Activated CD4-positive, alpha-beta T cell treated with anti-CD3 and anti-CD28 coated beads, Interleukin-10, Interleukin-2, amounts not matched to agents 100 ng/mL and 50 ng/mL, durations not matched to agents 16 hours and 8 hours (primary cell): ENCODE results near the gene CNTF.

ENCODE experiments used
- DNase-seq: peaks from one replicate; pipeline ENCODE4 v3.0.0-alpha.2; 2020

The CNTF gene

GRCh38 chr11:58606930-58607714, 15.3 kb upstream of the CNTF start:
- no peak for DNase-seq

DNA sequence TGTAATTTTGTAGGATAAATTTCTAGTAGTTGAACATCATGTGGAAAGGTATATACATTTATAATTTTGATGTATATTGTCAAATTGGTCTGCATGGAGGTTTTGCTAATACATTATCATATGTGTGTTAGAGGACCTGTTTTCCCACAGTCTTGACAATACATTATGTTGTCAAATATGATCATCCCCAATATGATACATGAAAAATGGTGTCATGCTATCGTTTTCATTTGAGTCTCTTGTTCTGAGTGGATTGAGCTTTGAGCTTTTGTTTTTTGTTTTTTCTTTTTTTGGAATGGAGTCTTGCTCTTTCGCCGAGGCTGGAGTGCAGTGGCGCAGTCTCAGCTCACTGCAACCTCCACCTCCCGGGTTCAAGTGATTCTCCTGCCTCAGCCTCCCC, 14.1 kb upstream of the CNTF start:
- DNase-seq, result no peak

DNA sequence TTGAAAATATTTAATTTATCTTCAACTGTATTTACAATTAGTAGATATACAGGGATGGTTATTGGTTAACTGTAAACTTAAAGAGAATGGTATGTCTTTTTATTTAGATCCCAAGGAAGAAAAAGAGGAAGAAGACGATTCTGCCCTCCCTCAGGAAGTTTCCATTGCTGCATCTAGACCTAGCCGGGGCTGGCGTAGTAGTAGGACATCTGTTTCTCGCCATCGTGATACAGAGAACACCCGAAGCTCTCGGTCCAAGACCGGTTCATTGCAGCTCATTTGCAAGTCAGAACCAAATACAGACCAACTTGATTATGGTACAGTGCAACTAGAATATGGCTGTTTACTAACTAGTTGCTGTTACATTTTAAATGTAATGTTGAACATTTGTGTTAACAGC, 12.7 kb upstream of the CNTF start:
- no peak for DNase-seq

- peak; percentile 18 for DNase-seq
These were observed 9.2 kb upstream of the CNTF start for GRCh38 chr11:58613228-58613627.

- DNase-seq, result no peak
These were observed 6.9 kb upstream of the CNTF start for GRCh38 chr11:58615559-58615958.

GRCh38 chr11:58616594-58616993, 5.9 kb upstream of the CNTF start:
- no peak for DNase-seq

- no peak for DNase-seq
These were observed 4.4 kb upstream of the CNTF start for GRCh38 chr11:58617976-58618557.

- DNase-seq, result peak; percentile 6
These were observed 741 bp upstream of the CNTF start for GRCh38 chr11:58621586-58622262.

- DNase-seq, result no peak
These were observed 2.6 kb downstream of the CNTF start for GRCh38 chr11:58625086-58625485.

DNA sequence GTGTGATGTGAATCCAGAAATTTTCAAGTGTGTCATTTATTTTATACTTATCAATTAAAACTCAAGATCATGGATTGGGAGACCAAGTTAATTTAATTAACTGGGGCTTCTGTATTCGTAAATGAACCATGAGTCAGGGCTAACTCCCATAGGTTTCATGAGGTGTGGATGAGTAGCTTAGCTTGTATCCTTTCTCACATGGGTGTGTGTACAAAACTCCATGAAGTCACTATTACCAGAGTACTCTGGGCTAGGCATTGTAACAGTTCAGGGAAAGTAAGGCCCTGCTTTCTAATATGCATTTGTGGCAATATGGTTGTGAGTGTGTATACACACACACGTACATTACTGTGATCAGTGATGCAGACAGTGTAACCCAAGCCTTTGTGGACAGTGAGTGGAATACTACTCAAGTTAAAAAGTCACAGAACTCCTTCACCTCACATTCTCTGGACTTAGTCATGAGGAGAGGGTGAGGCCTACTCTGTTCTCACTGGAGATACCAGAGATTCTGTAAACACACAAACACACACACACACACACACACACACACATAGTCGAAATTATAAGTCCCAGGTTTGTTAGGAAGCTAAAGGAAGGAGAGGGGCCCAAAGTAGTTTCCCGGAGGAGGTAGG, 3.5 kb downstream of the CNTF start:
- DNase-seq, result no peak

DNA sequence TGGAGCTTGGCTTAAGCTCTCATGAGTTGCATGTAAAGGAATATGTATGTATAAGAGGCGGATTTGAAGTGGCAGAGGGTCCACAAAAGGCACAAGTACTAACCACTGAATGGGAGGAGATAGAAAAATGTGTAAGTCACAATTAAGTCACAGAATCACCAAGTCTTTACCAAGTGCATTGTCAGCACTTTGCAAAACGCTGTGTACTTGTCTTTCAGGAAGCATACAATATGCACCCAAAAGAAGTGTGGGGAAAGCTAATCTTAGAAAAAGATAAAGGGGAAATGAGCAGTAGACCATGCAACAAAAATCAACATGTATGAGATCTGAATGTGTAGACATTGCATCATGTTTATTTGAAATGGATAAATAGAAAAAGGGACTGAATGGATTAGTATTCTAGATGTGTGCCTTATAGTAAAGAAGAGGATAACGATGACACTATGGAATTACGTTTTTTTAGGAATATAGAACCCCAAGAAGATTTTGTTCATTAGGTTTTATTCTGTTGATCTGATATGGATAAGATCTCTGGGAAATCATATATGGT, 4.5 kb downstream of the CNTF start:
- no peak for DNase-seq

- no peak for DNase-seq
These were observed 6.0 kb downstream of the CNTF start for GRCh38 chr11:58628446-58628845.

DNA sequence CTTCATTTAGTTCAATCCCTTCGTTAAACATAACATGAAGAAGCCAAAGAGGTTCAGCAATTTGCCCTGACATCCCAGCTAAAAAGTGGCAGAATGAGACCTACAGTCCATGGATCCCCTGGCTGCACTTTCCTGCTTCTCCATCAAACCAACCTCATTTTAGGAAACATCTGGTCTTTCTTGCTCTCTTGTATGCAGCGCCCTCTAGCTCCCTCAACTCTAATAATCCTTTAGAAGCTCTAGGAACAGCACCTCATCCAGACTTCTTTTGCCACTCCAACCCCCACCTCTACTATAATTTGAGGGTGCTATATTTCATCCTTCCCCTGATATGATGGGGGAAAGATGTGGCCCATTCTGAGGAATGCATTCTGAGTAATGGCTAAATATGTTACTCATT, 7.4 kb downstream of the CNTF start:
- peak; percentile 31 for DNase-seq

DNA sequence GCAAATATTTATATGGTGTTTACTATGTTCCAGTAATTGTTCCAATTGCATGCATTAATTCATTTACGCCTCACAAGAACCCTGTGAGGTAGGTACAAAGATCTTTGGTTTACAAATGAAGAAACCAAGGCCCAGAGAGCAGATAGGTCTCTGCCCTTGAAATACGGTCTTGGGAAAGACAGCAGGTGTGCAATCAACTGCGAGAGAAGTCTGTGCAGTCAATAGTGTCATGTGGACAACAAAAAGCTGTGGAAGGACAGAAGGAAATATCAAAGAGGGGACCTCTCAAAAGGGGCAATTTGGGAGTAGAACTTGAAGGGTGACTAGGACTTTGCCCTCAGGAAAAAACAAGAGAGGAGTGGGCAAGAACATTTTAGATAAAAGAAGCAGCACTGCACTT, 8.9 kb downstream of the CNTF start:
- no peak for DNase-seq

- DNase-seq, result no peak
These were observed 10.0 kb downstream of the CNTF start for GRCh38 chr11:58632510-58632909.

GRCh38 chr11:58636587-58636986, 14.1 kb downstream of the CNTF start:
- no peak for DNase-seq

GRCh38 chr11:58637371-58637770, 14.9 kb downstream of the CNTF start:
- no peak for DNase-seq

DNA sequence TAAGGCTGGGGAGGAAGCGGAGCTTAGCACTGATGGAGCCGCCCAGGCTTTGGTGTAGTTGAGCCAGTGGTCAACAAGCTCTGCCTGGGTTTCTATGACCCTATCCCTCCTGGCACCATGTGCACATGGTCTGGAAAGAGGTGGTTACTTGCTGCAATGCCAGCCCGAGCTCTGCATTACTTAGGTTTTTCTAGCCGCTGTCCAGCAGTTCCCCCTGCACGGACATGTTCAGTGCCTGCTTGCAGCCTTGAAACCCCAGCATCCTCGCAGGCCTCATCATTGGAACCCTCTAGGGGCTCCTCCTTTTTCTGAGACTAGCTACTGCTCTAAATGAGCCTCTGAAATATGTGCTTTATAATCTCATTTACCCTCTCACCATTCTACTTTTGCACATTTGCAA, 16.6 kb downstream of the CNTF start:
- DNase-seq, result no peak

DNA sequence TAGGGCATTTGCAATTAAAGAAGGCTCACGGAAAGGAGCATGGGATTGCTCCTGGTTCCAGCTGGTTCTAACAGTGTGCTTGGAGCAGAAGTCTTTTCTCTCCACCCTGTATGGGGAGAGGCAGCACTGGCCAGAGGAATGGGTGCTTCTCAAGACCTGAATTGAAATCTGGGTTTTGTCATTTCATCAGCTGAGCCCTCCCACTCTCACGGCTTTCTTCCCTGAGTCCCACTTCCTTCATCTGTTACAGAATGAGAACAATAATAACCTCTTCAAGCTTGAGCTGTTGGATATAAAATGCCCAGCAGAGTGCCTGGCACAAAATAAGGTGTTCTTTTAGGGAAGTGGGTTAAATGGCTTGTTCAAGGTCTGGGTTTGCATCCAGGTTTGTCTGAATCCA, 17.2 kb downstream of the CNTF start:
- no peak for DNase-seq

DNA sequence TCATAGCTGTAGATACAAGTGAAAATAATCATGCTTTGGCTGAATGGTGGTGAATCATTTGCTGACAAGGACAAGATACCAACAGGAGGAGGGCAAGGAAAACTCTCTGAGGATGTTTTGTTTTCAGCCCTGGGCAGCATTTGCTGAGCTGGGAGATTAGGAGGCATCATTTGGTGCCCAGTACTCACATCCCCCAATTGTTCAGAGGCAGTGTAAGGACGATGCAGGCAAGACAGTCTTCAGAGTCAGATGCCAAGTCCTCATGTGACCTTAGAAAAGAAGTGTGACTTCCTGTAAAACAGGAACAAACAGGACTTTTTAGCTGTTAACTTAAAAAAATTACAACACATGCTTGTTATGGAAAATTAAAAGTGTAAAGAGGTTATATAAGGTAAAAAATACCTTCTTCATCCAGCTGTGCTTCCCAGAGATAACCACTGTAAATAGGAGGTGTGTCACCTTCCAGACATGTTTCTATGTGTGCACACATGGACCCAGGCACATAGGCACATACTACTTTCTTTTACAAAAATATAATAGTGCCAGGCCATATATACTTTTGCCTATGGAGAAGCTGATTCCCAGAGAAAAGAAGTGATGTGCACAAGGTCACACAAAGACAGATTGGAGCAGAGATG, 18.0 kb downstream of the CNTF start:
- no peak for DNase-seq

GRCh38 chr11:58641341-58641740, 18.9 kb downstream of the CNTF start:
- DNase-seq, result no peak

GRCh38 chr11:58641803-58642581, 19.5 kb downstream of the CNTF start:
- DNase-seq, result no peak
